ENCODE data around the gene RDH16.

Gene RDH16

DNA sequence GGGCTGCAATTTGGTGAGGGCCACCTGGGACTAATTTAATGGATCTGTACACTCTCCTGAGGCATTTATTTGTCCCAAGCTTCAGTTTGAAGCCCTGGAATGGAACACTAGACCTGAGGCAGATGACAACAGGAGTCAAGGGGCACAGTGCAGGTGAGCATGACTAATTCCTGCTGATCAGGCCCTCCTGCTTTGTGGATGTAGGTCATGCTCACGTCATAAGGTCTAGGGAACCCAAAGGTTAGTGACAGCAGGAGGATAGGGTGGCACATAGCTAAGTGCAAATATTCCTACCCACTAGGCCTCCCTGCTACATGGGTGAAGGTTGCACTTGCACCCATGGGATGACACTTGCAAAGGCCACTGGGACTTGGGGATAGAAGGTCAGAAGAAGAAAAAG lies 54.0 kb downstream of the RDH16 start:
- TF ChIP-seq, protein P1, sequence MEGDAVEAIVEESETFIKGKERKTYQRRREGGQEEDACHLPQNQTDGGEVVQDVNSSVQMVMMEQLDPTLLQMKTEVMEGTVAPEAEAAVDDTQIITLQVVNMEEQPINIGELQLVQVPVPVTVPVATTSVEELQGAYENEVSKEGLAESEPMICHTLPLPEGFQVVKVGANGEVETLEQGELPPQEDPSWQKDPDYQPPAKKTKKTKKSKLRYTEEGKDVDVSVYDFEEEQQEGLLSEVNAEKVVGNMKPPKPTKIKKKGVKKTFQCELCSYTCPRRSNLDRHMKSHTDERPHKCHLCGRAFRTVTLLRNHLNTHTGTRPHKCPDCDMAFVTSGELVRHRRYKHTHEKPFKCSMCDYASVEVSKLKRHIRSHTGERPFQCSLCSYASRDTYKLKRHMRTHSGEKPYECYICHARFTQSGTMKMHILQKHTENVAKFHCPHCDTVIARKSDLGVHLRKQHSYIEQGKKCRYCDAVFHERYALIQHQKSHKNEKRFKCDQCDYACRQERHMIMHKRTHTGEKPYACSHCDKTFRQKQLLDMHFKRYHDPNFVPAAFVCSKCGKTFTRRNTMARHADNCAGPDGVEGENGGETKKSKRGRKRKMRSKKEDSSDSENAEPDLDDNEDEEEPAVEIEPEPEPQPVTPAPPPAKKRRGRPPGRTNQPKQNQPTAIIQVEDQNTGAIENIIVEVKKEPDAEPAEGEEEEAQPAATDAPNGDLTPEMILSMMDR (IDR thresholded peaks at IDR 0.05; ENCODE audit: low read depth, low read length, missing control alignments) = no peak
- DNase-seq (ENCODE audit: low read depth) = no peak
- in situ Hi-C loops (cut with HindIII; ENCODE audit: low sequenced_read_pairs) = no loop called here
- H3K4me3 ChIP-seq (ENCODE audit: low read depth, low read length) = no peak overlapping the region
